Measurements from ENCODE around the gene PLCE1.

PLCE1 gene

DNA sequence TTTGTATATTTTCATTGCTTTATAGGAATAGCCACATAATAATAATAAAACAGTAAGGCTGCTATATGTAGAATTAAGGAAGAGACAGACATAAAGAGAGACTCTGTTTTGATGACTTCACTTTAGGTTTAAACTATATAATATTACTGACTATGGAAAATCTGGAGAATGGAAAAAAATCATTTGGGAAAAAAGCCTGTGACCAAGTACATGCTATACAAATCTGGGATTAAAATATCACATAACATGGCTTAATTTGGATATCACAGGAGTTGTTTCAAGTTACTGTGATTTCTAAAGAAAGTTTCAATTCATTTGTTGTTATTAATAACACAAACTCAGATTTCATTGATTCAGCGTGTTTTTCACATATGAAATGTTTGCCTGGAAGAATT, 7.7 kb downstream of the PLCE1 start:
- H3K9ac ChIP-seq (ENCODE audit: low read length in 5 of 5) = no peak overlapping the region
- no peak overlapping the region for H3K4me3 ChIP-seq (ENCODE audit: low read depth in 1 of 5, low read length in 5 of 5)
- H3K27me3 ChIP-seq (ENCODE audit: control insufficient read depth in 5 of 5, insufficient read depth in 4 of 5, low read length in 5 of 5) = no peaks in the 10 kb centered on the region
- no peak overlapping the region for H3K27ac ChIP-seq (ENCODE audit: low read depth, low read length)
- peaks cover 0 to 31% (median 22%) of the 10 kb centered on the region in 5 donors for H3K4me1 ChIP-seq (ENCODE audit: control insufficient read depth in 5 of 5, insufficient read depth in 5 of 5, low read length in 5 of 5)
- H3K36me3 ChIP-seq (ENCODE audit: control insufficient read depth in 5 of 5, insufficient read depth in 5 of 5, low read length in 5 of 5) = no peaks in the 10 kb centered on the region
- H3K9me3 ChIP-seq (ENCODE audit: control insufficient read depth in 5 of 5, low read length in 5 of 5) = no peaks in the 10 kb centered on the region

DNA sequence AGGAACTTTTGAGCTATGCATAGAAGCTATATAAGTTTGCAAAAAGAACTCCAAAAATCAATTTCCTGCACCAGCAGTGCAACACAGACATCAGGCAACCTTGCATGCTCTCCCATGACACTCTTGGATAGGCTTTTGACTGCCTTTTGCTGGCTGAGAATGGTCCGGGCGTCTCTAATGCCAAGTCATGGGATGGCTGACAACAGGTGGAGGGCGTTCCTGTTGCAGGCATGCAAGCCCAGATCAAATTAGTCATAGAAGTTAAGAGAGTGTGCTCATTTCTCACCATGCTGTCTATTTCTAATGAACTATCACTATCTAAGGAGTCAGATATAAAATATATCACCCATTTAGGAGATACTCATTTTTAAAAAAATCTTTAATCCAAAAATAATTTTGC, 8.4 kb downstream of the PLCE1 start:
- Histone ChIP-seq H3K4me1 (ENCODE audit: control insufficient read depth in 5 of 5, insufficient read depth in 5 of 5, low read length in 5 of 5) (peaks cover 0 to 38% (median 29%) of the 10 kb centered on the region in 5 donors), H3K9ac (ENCODE audit: low read length in 5 of 5) (no peak overlapping the region), H3K27ac (ENCODE audit: low read depth, low read length) (no peak overlapping the region), H3K27me3 (ENCODE audit: control insufficient read depth in 5 of 5, insufficient read depth in 4 of 5, low read length in 5 of 5) (no peaks in the 10 kb centered on the region), H3K9me3 (ENCODE audit: control insufficient read depth in 5 of 5, low read length in 5 of 5) (no peaks in the 10 kb centered on the region), H3K4me3 (ENCODE audit: low read depth in 1 of 5, low read length in 5 of 5) (no peak overlapping the region), H3K36me3 (ENCODE audit: control insufficient read depth in 5 of 5, insufficient read depth in 5 of 5, low read length in 5 of 5) (no peaks in the 10 kb centered on the region)

- Histone ChIP-seq H3K27ac (ENCODE audit: low read depth, low read length) (no peak overlapping the region), H3K27me3 (ENCODE audit: control insufficient read depth in 5 of 5, insufficient read depth in 4 of 5, low read length in 5 of 5) (no peaks in the 10 kb centered on the region), H3K9ac (ENCODE audit: low read length in 5 of 5) (no peak overlapping the region), H3K9me3 (ENCODE audit: control insufficient read depth in 5 of 5, low read length in 5 of 5) (no peaks in the 10 kb centered on the region), H3K36me3 (ENCODE audit: control insufficient read depth in 5 of 5, insufficient read depth in 5 of 5, low read length in 5 of 5) (no peaks in the 10 kb centered on the region), H3K4me1 (ENCODE audit: control insufficient read depth in 5 of 5, insufficient read depth in 5 of 5, low read length in 5 of 5) (peaks cover 0 to 46% (median 31%) of the 10 kb centered on the region in 5 donors), H3K4me3 (ENCODE audit: low read depth in 1 of 5, low read length in 5 of 5) (no peak overlapping the region)
Observed at GRCh38 chr10:94003488-94003887, 9.8 kb downstream of the PLCE1 start.

GRCh38 chr10:94005050-94005449, 11.3 kb downstream of the PLCE1 start:
- Histone ChIP-seq H3K36me3 (ENCODE audit: control insufficient read depth in 5 of 5, insufficient read depth in 5 of 5, low read length in 5 of 5) (no peaks in the 10 kb centered on the region), H3K9me3 (ENCODE audit: control insufficient read depth in 5 of 5, low read length in 5 of 5) (no peaks in the 10 kb centered on the region), H3K9ac (ENCODE audit: low read length in 5 of 5) (no peak overlapping the region), H3K27ac (ENCODE audit: low read depth, low read length) (no peak overlapping the region), H3K27me3 (ENCODE audit: control insufficient read depth in 5 of 5, insufficient read depth in 4 of 5, low read length in 5 of 5) (no peaks in the 10 kb centered on the region), H3K4me1 (ENCODE audit: control insufficient read depth in 5 of 5, insufficient read depth in 5 of 5, low read length in 5 of 5) (peaks cover 0 to 33% (median 21%) of the 10 kb centered on the region in 5 donors), H3K4me3 (ENCODE audit: low read depth in 1 of 5, low read length in 5 of 5) (no peak overlapping the region)

- no peaks in the 10 kb centered on the region for H3K36me3 ChIP-seq (ENCODE audit: control insufficient read depth in 5 of 5, insufficient read depth in 5 of 5, low read length in 5 of 5)
- H3K9ac ChIP-seq (ENCODE audit: low read length in 5 of 5) = no peak overlapping the region
- peaks cover 0 to 18% (median 13%) of the 10 kb centered on the region in 5 donors for H3K4me1 ChIP-seq (ENCODE audit: control insufficient read depth in 5 of 5, insufficient read depth in 5 of 5, low read length in 5 of 5)
- H3K9me3 ChIP-seq (ENCODE audit: control insufficient read depth in 5 of 5, low read length in 5 of 5) = no peaks in the 10 kb centered on the region
- no peaks in the 10 kb centered on the region for H3K27me3 ChIP-seq (ENCODE audit: control insufficient read depth in 5 of 5, insufficient read depth in 4 of 5, low read length in 5 of 5)
- H3K4me3 ChIP-seq (ENCODE audit: low read depth in 1 of 5, low read length in 5 of 5) = peak overlapping the region in 2 of 5 donors; percentile 4 to 18
- H3K27ac ChIP-seq (ENCODE audit: low read depth, low read length) = peak overlapping the region; percentile 11
Observed at GRCh38 chr10:94006591-94007550, 13.1 kb downstream of the PLCE1 start.

- no peak overlapping the region for H3K27ac ChIP-seq (ENCODE audit: low read depth, low read length)
- H3K4me1 ChIP-seq (ENCODE audit: control insufficient read depth in 5 of 5, insufficient read depth in 5 of 5, low read length in 5 of 5) = peaks cover 0 to 14% (median 11%) of the 10 kb centered on the region in 5 donors
- H3K36me3 ChIP-seq (ENCODE audit: control insufficient read depth in 5 of 5, insufficient read depth in 5 of 5, low read length in 5 of 5) = no peaks in the 10 kb centered on the region
- H3K9ac ChIP-seq (ENCODE audit: low read length in 5 of 5) = no peak overlapping the region
- H3K9me3 ChIP-seq (ENCODE audit: control insufficient read depth in 5 of 5, low read length in 5 of 5) = no peaks in the 10 kb centered on the region
- H3K4me3 ChIP-seq (ENCODE audit: low read depth in 1 of 5, low read length in 5 of 5) = no peak overlapping the region
- no peaks in the 10 kb centered on the region for H3K27me3 ChIP-seq (ENCODE audit: control insufficient read depth in 5 of 5, insufficient read depth in 4 of 5, low read length in 5 of 5)
Observed at GRCh38 chr10:94008526-94008925, 14.8 kb downstream of the PLCE1 start.

DNA sequence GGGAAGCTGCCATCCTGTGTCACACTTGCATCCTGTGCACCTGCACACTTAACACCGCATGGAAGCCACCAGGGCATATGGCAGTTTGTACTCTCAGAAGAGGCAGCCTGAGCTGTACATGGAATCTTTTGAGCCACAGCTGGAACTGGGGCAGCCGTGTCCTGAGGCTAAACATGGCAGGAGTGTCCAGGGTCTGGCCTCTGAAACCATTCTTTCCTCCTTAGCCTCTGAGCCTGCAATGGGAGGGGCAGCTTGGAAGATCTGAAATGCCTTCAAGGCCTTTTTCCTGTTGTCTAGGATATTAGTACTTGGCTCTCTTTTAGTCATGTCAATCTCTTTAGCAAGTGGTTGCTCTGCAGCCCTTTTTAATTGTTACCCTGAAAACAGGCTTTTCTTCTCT, 16.4 kb downstream of the PLCE1 start:
- Histone ChIP-seq H3K9me3 (ENCODE audit: control insufficient read depth in 5 of 5, low read length in 5 of 5) (no peaks in the 10 kb centered on the region), H3K4me1 (ENCODE audit: control insufficient read depth in 5 of 5, insufficient read depth in 5 of 5, low read length in 5 of 5) (peaks cover 0 to 14% (median 11%) of the 10 kb centered on the region in 5 donors), H3K27ac (ENCODE audit: low read depth, low read length) (no peak overlapping the region), H3K4me3 (ENCODE audit: low read depth in 1 of 5, low read length in 5 of 5) (no peak overlapping the region), H3K27me3 (ENCODE audit: control insufficient read depth in 5 of 5, insufficient read depth in 4 of 5, low read length in 5 of 5) (no peaks in the 10 kb centered on the region), H3K36me3 (ENCODE audit: control insufficient read depth in 5 of 5, insufficient read depth in 5 of 5, low read length in 5 of 5) (no peaks in the 10 kb centered on the region), H3K9ac (ENCODE audit: low read length in 5 of 5) (no peak overlapping the region)

DNA sequence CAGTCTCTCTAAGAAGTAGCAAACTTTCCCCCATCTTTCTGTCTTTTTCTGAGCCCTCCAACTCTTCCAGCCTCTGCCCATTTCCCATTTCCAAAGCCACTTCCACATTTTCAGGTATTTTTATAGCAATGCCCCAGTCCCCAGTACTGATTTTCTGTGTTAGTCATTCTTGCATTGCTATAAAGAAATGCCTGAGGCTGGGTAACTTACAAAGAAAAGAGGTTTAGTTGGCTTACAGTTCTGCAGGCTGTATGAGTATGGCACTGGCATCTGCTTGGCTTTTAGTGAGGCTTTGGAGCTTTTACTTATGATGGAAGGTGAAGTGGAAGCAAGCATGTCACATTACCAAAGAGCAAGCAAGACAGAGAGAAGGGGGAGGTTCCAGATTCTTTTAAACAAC, 17.2 kb downstream of the PLCE1 start:
- no peaks in the 10 kb centered on the region for H3K27me3 ChIP-seq (ENCODE audit: control insufficient read depth in 5 of 5, insufficient read depth in 4 of 5, low read length in 5 of 5)
- no peak overlapping the region for H3K27ac ChIP-seq (ENCODE audit: low read depth, low read length)
- H3K9me3 ChIP-seq (ENCODE audit: control insufficient read depth in 5 of 5, low read length in 5 of 5) = no peaks in the 10 kb centered on the region
- no peaks in the 10 kb centered on the region for H3K36me3 ChIP-seq (ENCODE audit: control insufficient read depth in 5 of 5, insufficient read depth in 5 of 5, low read length in 5 of 5)
- no peak overlapping the region for H3K4me3 ChIP-seq (ENCODE audit: low read depth in 1 of 5, low read length in 5 of 5)
- peaks cover 0 to 14% (median 11%) of the 10 kb centered on the region in 5 donors for H3K4me1 ChIP-seq (ENCODE audit: control insufficient read depth in 5 of 5, insufficient read depth in 5 of 5, low read length in 5 of 5)
- H3K9ac ChIP-seq (ENCODE audit: low read length in 5 of 5) = no peak overlapping the region

GRCh38 chr10:94011296-94011695, 17.6 kb downstream of the PLCE1 start:
- H3K9ac ChIP-seq (ENCODE audit: low read length in 5 of 5) = no peak overlapping the region
- no peak overlapping the region for H3K4me3 ChIP-seq (ENCODE audit: low read depth in 1 of 5, low read length in 5 of 5)
- H3K27me3 ChIP-seq (ENCODE audit: control insufficient read depth in 5 of 5, insufficient read depth in 4 of 5, low read length in 5 of 5) = no peaks in the 10 kb centered on the region
- no peak overlapping the region for H3K27ac ChIP-seq (ENCODE audit: low read depth, low read length)
- no peaks in the 10 kb centered on the region for H3K9me3 ChIP-seq (ENCODE audit: control insufficient read depth in 5 of 5, low read length in 5 of 5)
- H3K36me3 ChIP-seq (ENCODE audit: control insufficient read depth in 5 of 5, insufficient read depth in 5 of 5, low read length in 5 of 5) = no peaks in the 10 kb centered on the region
- peaks cover 0 to 14% (median 11%) of the 10 kb centered on the region in 5 donors for H3K4me1 ChIP-seq (ENCODE audit: control insufficient read depth in 5 of 5, insufficient read depth in 5 of 5, low read length in 5 of 5)

- H3K27ac ChIP-seq (ENCODE audit: low read depth, low read length) = no peak overlapping the region
- H3K9me3 ChIP-seq (ENCODE audit: control insufficient read depth in 5 of 5, low read length in 5 of 5) = no peaks in the 10 kb centered on the region
- peaks cover 0 to 2% (median 0%) of the 10 kb centered on the region in 5 donors for H3K4me1 ChIP-seq (ENCODE audit: control insufficient read depth in 5 of 5, insufficient read depth in 5 of 5, low read length in 5 of 5)
- no peak overlapping the region for H3K9ac ChIP-seq (ENCODE audit: low read length in 5 of 5)
- no peak overlapping the region for H3K4me3 ChIP-seq (ENCODE audit: low read depth in 1 of 5, low read length in 5 of 5)
- no peaks in the 10 kb centered on the region for H3K36me3 ChIP-seq (ENCODE audit: control insufficient read depth in 5 of 5, insufficient read depth in 5 of 5, low read length in 5 of 5)
- no peaks in the 10 kb centered on the region for H3K27me3 ChIP-seq (ENCODE audit: control insufficient read depth in 5 of 5, insufficient read depth in 4 of 5, low read length in 5 of 5)
Observed at GRCh38 chr10:94012834-94013233, 19.1 kb downstream of the PLCE1 start.

All from subcutaneous abdominal adipose tissue (tissue), 5 donors.